SK-N-SH (cell line): ENCODE results near the gene CDC34. TPM values are rescaled to one million over a fixed set of nuclear protein-coding genes. Genes with fewer than 3 reads are reported as not detected.

ENCODE experiments used
- CTCF ChIA-PET: fragments of 300-600, 350-600 bp; formaldehyde crosslinking; extraction: SDS; loops from one replicate; lab custom pipeline; 2021; lab: Yijun Ruan, JAX
- POLR2A ChIA-PET: fragments of 350-600 bp; sonication (Branson Sonifier 250); formaldehyde crosslinking; extraction: SDS; loops from one replicate; lab custom pipeline; 2020; ENCODE audit warnings: antibody characterized with exemption, inconsistent platforms; lab: Yijun Ruan, JAX
- DNase-seq: peaks from one replicate; pipeline ENCODE4 v3.0.0; 2012
- H2AFZ ChIP-seq: fragments of 200-600 bp; sonication (generic); 2 replicates; pipeline ENCODE4 v1.8.1; 2016; ENCODE audit warnings: antibody characterized with exemption, mild to moderate bottlenecking, low read depth
- H3F3A ChIP-seq: fragments of 200-600 bp; sonication (generic); replicated peaks from 2 replicates; pipeline ENCODE3; 2016; ENCODE audit warnings: antibody characterized with exemption, mild to moderate bottlenecking; ENCODE audit not compliant: insufficient read depth
- H3K27ac ChIP-seq, 2 experiments: fragments of 200-500 bp in 1 of 2; fragments of 200-600 bp in 1 of 2; sonication (Bioruptor generic) in 1 of 2; sonication (generic), shearing (Covaris generic) in 1 of 2; 2 replicates each; pipeline versions ENCODE4 v1.5.1 to v1.6.1; 2014 to 2016; ENCODE audit warnings: low read depth in 2 of 2, inconsistent platforms in 1 of 2, low read length in 1 of 2, mild to moderate bottlenecking in 1 of 2, mixed read lengths in 1 of 2
- H3K27me3 ChIP-seq: fragments of 200-600 bp; sonication (generic), shearing (Covaris generic); 2 replicates; pipeline ENCODE4 v1.6.1; 2016; ENCODE audit warnings: mixed run types; ENCODE audit not compliant: insufficient read depth
- H3K36me3 ChIP-seq, 2 experiments: fragments of 200-500 bp in 1 of 2; fragments of 200-600 bp in 1 of 2; sonication (Bioruptor generic) in 1 of 2; sonication (generic) in 1 of 2; replicated peaks in 1 of 2; 2 replicates each; pipeline versions ENCODE3 to v1.5.1; 2014 to 2016; ENCODE audit warnings: low read length in 1 of 2, mild to moderate bottlenecking in 1 of 2; ENCODE audit not compliant: insufficient read depth in 2 of 2, control insufficient read depth in 1 of 2
- H3K4me1 ChIP-seq, 2 experiments: fragments of 200-500 bp in 1 of 2; fragments of 200-600 bp in 1 of 2; sonication (Bioruptor generic) in 1 of 2; sonication (generic), shearing (Covaris generic) in 1 of 2; 2 replicates each; pipeline versions ENCODE4 v1.5.1 to v1.6.1; 2014 to 2016; ENCODE audit warnings: low read depth in 1 of 2, low read length in 1 of 2, mixed run types in 1 of 2; ENCODE audit not compliant: insufficient read depth in 2 of 2, control insufficient read depth in 1 of 2
- H3K4me2 ChIP-seq: fragments of 200-600 bp; sonication (generic), shearing (Covaris generic); 2 replicates; pipeline ENCODE4 v1.6.1; 2017; ENCODE audit warnings: mixed run types
- H3K4me3 ChIP-seq, 2 experiments: fragments of 200-500 bp in 1 of 2; fragments of 200-600 bp in 1 of 2; sonication (Bioruptor generic) in 1 of 2; sonication (generic), shearing (Covaris generic) in 1 of 2; 2 replicates each; pipeline versions ENCODE4 v1.5.1 to v1.8.1; 2014 to 2016; ENCODE audit warnings: low read depth in 2 of 2, inconsistent platforms in 1 of 2, low read length in 1 of 2, mild to moderate bottlenecking in 1 of 2, mixed read lengths in 1 of 2, moderate library complexity in 1 of 2
- H3K79me2 ChIP-seq: fragments of 200-600 bp; sonication (generic); 2 replicates; pipeline ENCODE4 v1.8.1; 2017; ENCODE audit warnings: mild to moderate bottlenecking; ENCODE audit not compliant: insufficient read depth
- H3K9ac ChIP-seq: fragments of 200-600 bp; sonication (generic); 2 replicates; pipeline ENCODE4 v1.6.1; 2017; ENCODE audit warnings: mixed run types
- H3K9me2 ChIP-seq: fragments of 200-600 bp; sonication (generic); 2 replicates; pipeline ENCODE4 v1.6.1; 2017; ENCODE audit warnings: mixed run types
- H3K9me3 ChIP-seq: fragments of 200-600 bp; sonication (generic); 2 replicates; pipeline ENCODE4 v1.6.1; 2017; ENCODE audit warnings: mixed run types, mild to moderate bottlenecking, moderate library complexity
- H4K20me1 ChIP-seq: fragments of 200-600 bp; sonication (generic); 2 replicates; pipeline ENCODE4 v1.6.1; 2017; ENCODE audit warnings: mild to moderate bottlenecking, mixed run types; ENCODE audit not compliant: insufficient read depth
- CHD2 ChIP-seq: fragments of 150-350 bp; IDR thresholded peaks from 2 replicates; pipeline ENCODE4 v1.6.1; 2018; ENCODE audit warnings: low read length; ENCODE audit not compliant: partially characterized antibody
- ELF1 ChIP-seq: IDR thresholded peaks from 2 replicates; pipeline ENCODE4 v1.4.0; 2012
- EP300 ChIP-seq, 2 experiments: IDR thresholded peaks; 2 replicates each; pipeline versions ENCODE4 v1.4.0 to v1.6.1; 2012; ENCODE audit warnings: borderline replicate concordance in 1 of 2, low read depth in 1 of 2, low read length in 1 of 2
- FOSL2 ChIP-seq: IDR thresholded peaks from 2 replicates; pipeline ENCODE4 v1.4.0; 2012; ENCODE audit warnings: low read depth, mild to moderate bottlenecking, moderate library complexity, borderline replicate concordance
- FOXJ3 ChIP-seq: sonication (generic); formaldehyde crosslinking; IDR thresholded peaks from 2 replicates; pipeline ENCODE4 v1.5.1; 2020; ENCODE audit warnings: mild to moderate bottlenecking, missing genetic modification reagents
- FOXM1 ChIP-seq: IDR thresholded peaks from 2 replicates; pipeline ENCODE4 v1.4.0; 2012; ENCODE audit warnings: low read depth, mild to moderate bottlenecking
- GABPA ChIP-seq: IDR thresholded peaks from 2 replicates; pipeline ENCODE4 v1.4.0; 2012; ENCODE audit warnings: low read depth, mild to moderate bottlenecking
- JUND ChIP-seq: IDR thresholded peaks from 2 replicates; pipeline ENCODE4 v1.4.0; 2012
- MEF2A ChIP-seq: IDR thresholded peaks from 2 replicates; pipeline ENCODE4 v1.4.0; 2012; ENCODE audit warnings: low read depth, borderline replicate concordance
- MXI1 ChIP-seq: IDR thresholded peaks from 2 replicates; pipeline ENCODE4 v1.6.1; 2012; ENCODE audit warnings: mild to moderate bottlenecking, low read depth, low read length, improper control_type of control experiment
- NRF1 ChIP-seq: IDR thresholded peaks from 2 replicates; pipeline ENCODE4 v1.6.1; 2012; ENCODE audit warnings: low read depth, mild to moderate bottlenecking, low read length
- POLR2AphosphoS5 ChIP-seq: IDR thresholded peaks from 2 replicates; pipeline ENCODE4 v1.6.1; 2012; ENCODE audit warnings: low read depth, low read length
- RAD21 ChIP-seq: IDR thresholded peaks from 2 replicates; pipeline ENCODE4 v1.6.1; 2012; ENCODE audit warnings: mild to moderate bottlenecking, low read length
- RFX5 ChIP-seq: IDR thresholded peaks from 2 replicates; pipeline ENCODE4 v1.6.1; 2012; ENCODE audit warnings: mild to moderate bottlenecking, improper control_type of control experiment, low read length
- SIN3A ChIP-seq: IDR thresholded peaks from 2 replicates; pipeline ENCODE4 v1.6.1; 2012; ENCODE audit warnings: low read depth, mild to moderate bottlenecking, low read length, moderate library complexity, borderline replicate concordance
- SMC3 ChIP-seq: IDR thresholded peaks from 2 replicates; pipeline ENCODE4 v1.6.1; 2012; ENCODE audit warnings: low read depth, low read length, improper control_type of control experiment
- TAF1 ChIP-seq: IDR thresholded peaks from 2 replicates; pipeline ENCODE4 v1.6.1; 2012; ENCODE audit warnings: low read depth, mild to moderate bottlenecking, low read length, moderate library complexity, borderline replicate concordance
- USF2 ChIP-seq: fragments of 150-350 bp; IDR thresholded peaks from 2 replicates; pipeline ENCODE4 v1.6.1; 2017; ENCODE audit warnings: antibody characterized with exemption, low read length, low read depth, borderline replicate concordance
- YY1 ChIP-seq: IDR thresholded peaks from 2 replicates; pipeline ENCODE4 v1.4.0; 2012; ENCODE audit warnings: low read depth, mild to moderate bottlenecking
- ZBTB33 ChIP-seq: IDR thresholded peaks from 2 replicates; pipeline ENCODE4 v1.4.0; 2012; ENCODE audit warnings: low read depth, borderline replicate concordance
- WGBS: methylation state at CpG from one replicate; pipeline ENCODE4 v1.1.6; 2017; ENCODE audit warnings: low lambda C conversion rate; 5-methylcytosine and 5-hydroxymethylcytosine counted together
- polyA plus RNA-seq, 3 experiments: library from polyadenylated mRNA; depleted of rRNA; stranded (reverse); fragments of >200 nt; gene quantifications; 2 replicates each; pipeline ENCODE4 v1.2.3, GENCODE V29; 2012
- TF ChIP-seq, protein P1 (sequence below): IDR thresholded peaks from 2 replicates; pipeline ENCODE4 v1.6.1; 2012; ENCODE audit warnings: mild to moderate bottlenecking, low read depth, low read length, moderate library complexity
- TF ChIP-seq, protein P2 (sequence below): fragments of 200-600 bp; sonication (generic); IDR thresholded peaks from 2 replicates; pipeline ENCODE4 v1.6.1; 2017; ENCODE audit warnings: antibody characterized with exemption, mild to moderate bottlenecking, moderate library complexity
- TF ChIP-seq, protein P3 (sequence below): IDR thresholded peaks from 2 replicates; pipeline ENCODE4 v1.4.0; 2012; ENCODE audit warnings: low read depth
- TF ChIP-seq, protein P4 (sequence below): IDR thresholded peaks from 2 replicates; pipeline ENCODE4 v1.4.0; 2012; ENCODE audit warnings: low read depth, borderline replicate concordance

CDC34 gene
- polyA plus RNA-seq, 1 of the 3 experiments (the other 2 are of a cell fraction) = 96.7 TPM

GRCh38 chr19:572140-572742 lies 40.7 kb downstream of the CDC34 start, which contains the start of gene BSG:
Gene BSG, plus strand, starts transcription at chr19:572596. Its CDS starts 39 bp downstream, at chr19:572635.
- peaks cover 47% of the 10 kb centered on the region for H3K79me2 ChIP-seq
- no peaks in the 10 kb centered on the region for H3K9me3 ChIP-seq
- peak within 1 kb of the TSS; percentile 73 to 85 for H3K27ac ChIP-seq
- no peaks in the 10 kb centered on the region for H3K27me3 ChIP-seq
- H2AFZ ChIP-seq = peak within 1 kb of the TSS; percentile 88; the same call in 1 of the 2 replicates
- peaks cover 24 to 32% of the 10 kb centered on the region in 2 experiments; a peak in 3 of 4 replicates for H3K4me1 ChIP-seq
- peaks cover 14% of the 10 kb centered on the region for H3F3A ChIP-seq
- no peaks in the 10 kb centered on the region for H3K9me2 ChIP-seq
- H3K9ac ChIP-seq = peak within 1 kb of the TSS; percentile 95
- H3K36me3 ChIP-seq = no peaks in the 10 kb centered on the region
- ChIA-PET POLR2A (interaction anchor here (0.6 to 1.7 kb wide), 3 partner anchors 10 to 41 kb away, joined by 3 to 8 read pairs (median 3); partner anchors contain the start of gene CDC34), CTCF (interaction anchor here (0.8 to 1.9 kb wide), 6 partner anchors 12 to 62 kb away, joined by 3 to 7 read pairs (median 4); no protein-coding TSS in a partner anchor)
- peaks cover 41% of the 10 kb centered on the region for H4K20me1 ChIP-seq
- peak within 1 kb of the TSS; percentile 100 for H3K4me2 ChIP-seq
- DNase-seq = peak; percentile 99
- WGBS = under 1% methylated on average over 21 of the region's 79 CpGs
- peak within 1 kb of the TSS; percentile 75 to 95 for H3K4me3 ChIP-seq
- TF ChIP-seq MXI1 (peak; percentile 93), POLR2AphosphoS5 (peak; percentile 99), FOXM1 (no peak), NRF1 (peak; percentile 91), RFX5 (no peak), RAD21 (no peak; the same call in 1 of the 2 replicates), JUND (no peak), CHD2 (peak; percentile 64), FOSL2 (no peak), ZBTB33 (no peak), SMC3 (no peak), YY1 (peak; percentile 79), MEF2A (no peak), TAF1 (peak; percentile 96), FOXJ3 (CRISPR knock-in tag) (no peak), EP300 (IDR thresholded peaks at IDR 0.05; ENCODE audit: borderline replicate concordance in 1 of 2, low read depth in 1 of 2, low read length in 1 of 2) (peak in 1 of 2 experiments; percentile 41; a peak in 1 of 4 replicates), ELF1 (peak; percentile 62; the same call in 1 of the 2 replicates), USF2 (peak; percentile 91), SIN3A (peak; percentile 41; the same call in 1 of the 2 replicates), GABPA (no peak)
- TF ChIP-seq, protein P1, sequence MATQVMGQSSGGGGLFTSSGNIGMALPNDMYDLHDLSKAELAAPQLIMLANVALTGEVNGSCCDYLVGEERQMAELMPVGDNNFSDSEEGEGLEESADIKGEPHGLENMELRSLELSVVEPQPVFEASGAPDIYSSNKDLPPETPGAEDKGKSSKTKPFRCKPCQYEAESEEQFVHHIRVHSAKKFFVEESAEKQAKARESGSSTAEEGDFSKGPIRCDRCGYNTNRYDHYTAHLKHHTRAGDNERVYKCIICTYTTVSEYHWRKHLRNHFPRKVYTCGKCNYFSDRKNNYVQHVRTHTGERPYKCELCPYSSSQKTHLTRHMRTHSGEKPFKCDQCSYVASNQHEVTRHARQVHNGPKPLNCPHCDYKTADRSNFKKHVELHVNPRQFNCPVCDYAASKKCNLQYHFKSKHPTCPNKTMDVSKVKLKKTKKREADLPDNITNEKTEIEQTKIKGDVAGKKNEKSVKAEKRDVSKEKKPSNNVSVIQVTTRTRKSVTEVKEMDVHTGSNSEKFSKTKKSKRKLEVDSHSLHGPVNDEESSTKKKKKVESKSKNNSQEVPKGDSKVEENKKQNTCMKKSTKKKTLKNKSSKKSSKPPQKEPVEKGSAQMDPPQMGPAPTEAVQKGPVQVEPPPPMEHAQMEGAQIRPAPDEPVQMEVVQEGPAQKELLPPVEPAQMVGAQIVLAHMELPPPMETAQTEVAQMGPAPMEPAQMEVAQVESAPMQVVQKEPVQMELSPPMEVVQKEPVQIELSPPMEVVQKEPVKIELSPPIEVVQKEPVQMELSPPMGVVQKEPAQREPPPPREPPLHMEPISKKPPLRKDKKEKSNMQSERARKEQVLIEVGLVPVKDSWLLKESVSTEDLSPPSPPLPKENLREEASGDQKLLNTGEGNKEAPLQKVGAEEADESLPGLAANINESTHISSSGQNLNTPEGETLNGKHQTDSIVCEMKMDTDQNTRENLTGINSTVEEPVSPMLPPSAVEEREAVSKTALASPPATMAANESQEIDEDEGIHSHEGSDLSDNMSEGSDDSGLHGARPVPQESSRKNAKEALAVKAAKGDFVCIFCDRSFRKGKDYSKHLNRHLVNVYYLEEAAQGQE = peak; percentile 59; the same call in 1 of the 2 replicates
- TF ChIP-seq, protein P2, sequence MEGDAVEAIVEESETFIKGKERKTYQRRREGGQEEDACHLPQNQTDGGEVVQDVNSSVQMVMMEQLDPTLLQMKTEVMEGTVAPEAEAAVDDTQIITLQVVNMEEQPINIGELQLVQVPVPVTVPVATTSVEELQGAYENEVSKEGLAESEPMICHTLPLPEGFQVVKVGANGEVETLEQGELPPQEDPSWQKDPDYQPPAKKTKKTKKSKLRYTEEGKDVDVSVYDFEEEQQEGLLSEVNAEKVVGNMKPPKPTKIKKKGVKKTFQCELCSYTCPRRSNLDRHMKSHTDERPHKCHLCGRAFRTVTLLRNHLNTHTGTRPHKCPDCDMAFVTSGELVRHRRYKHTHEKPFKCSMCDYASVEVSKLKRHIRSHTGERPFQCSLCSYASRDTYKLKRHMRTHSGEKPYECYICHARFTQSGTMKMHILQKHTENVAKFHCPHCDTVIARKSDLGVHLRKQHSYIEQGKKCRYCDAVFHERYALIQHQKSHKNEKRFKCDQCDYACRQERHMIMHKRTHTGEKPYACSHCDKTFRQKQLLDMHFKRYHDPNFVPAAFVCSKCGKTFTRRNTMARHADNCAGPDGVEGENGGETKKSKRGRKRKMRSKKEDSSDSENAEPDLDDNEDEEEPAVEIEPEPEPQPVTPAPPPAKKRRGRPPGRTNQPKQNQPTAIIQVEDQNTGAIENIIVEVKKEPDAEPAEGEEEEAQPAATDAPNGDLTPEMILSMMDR = no peak
- TF ChIP-seq, protein P3, sequence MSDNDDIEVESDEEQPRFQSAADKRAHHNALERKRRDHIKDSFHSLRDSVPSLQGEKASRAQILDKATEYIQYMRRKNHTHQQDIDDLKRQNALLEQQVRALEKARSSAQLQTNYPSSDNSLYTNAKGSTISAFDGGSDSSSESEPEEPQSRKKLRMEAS = peak; percentile 2; the same call in 1 of the 2 replicates
- TF ChIP-seq, protein P4, sequence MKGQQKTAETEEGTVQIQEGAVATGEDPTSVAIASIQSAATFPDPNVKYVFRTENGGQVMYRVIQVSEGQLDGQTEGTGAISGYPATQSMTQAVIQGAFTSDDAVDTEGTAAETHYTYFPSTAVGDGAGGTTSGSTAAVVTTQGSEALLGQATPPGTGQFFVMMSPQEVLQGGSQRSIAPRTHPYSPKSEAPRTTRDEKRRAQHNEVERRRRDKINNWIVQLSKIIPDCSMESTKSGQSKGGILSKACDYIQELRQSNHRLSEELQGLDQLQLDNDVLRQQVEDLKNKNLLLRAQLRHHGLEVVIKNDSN = peak; percentile 97
